Activated CD8-positive, alpha-beta T cell treated with anti-CD3 and anti-CD28 coated beads for 36 hours (primary cell): ENCODE measurements around the gene DPPA2. TPM values are rescaled to one million over a fixed set of nuclear protein-coding genes. Genes with fewer than 3 reads are reported as not detected.
"Not testable (repeated sequence)": the region's sequence is repeated elsewhere in the genome, so short reads cannot be mapped to it uniquely, and the experiment has no call there.

ENCODE experiments used
- ATAC-seq: fragments of 200-7000 bp; cut with Tn5 transposase; one replicate; pipeline ENCODE4 v1.10.0; 2021; ENCODE audit warnings: mild to moderate bottlenecking, moderate library complexity
- CTCF ChIA-PET: fragments of 350-600 bp; sonication (Branson Sonifier 250); formaldehyde crosslinking; loops from one replicate; lab custom pipeline; 2021; ENCODE audit warnings: antibody characterized with exemption; lab: Charles Lee
- POLR2A ChIA-PET: fragments of 350-600 bp; sonication (Branson Sonifier 250); formaldehyde crosslinking; loops from one replicate; lab custom pipeline; 2021; ENCODE audit warnings: antibody characterized with exemption; lab: Charles Lee
- DNase-seq: peaks from one replicate; pipeline ENCODE4 v3.0.0-alpha.2; 2020
- H3K27ac Mint-ChIP-seq: one replicate; pipeline ENCODE4 v1.8.0; 2021; ENCODE audit warnings: mild to moderate bottlenecking, mixed read lengths
- H3K27me3 Mint-ChIP-seq: one replicate; pipeline ENCODE4 v1.8.0; 2021; ENCODE audit warnings: mixed read lengths
- H3K36me3 Mint-ChIP-seq: one replicate; pipeline ENCODE4 v1.8.0; 2021; ENCODE audit warnings: low read depth, mixed read lengths
- H3K4me1 Mint-ChIP-seq: one replicate; pipeline ENCODE4 v1.8.0; 2021; ENCODE audit warnings: low read depth, mixed read lengths
- H3K4me3 Mint-ChIP-seq: one replicate; pipeline ENCODE4 v1.8.0; 2021; ENCODE audit warnings: mild to moderate bottlenecking, moderate library complexity, mixed read lengths
- H3K9me3 Mint-ChIP-seq: one replicate; pipeline ENCODE4 v1.8.0; 2021; ENCODE audit warnings: mixed read lengths
- CTCF ChIP-seq: fragments of 200-600 bp; IDR thresholded peaks from one replicate; pipeline ENCODE4 v1.8.0; 2022; ENCODE audit warnings: antibody characterized with exemption, mild to moderate bottlenecking
- intact Hi-C: fragments of 100-400 bp; cut with micrococcal nuclease; formaldehyde crosslinking; loops from one replicate; pipeline ENCODE4 v1.10.0; 2022
- total RNA-seq, 2 experiments: library from RNA; stranded (reverse); gene quantifications; one replicate each; pipeline ENCODE4 v1.2.3, GENCODE V29; 2021

DPPA2 gene
- not detected for total RNA-seq

GRCh38 chr3:109316162-109316730 lies at the start of gene DPPA2:
Gene DPPA2 (minus strand): TSS chr3:109316517. CDS start chr3:109314542, 1,975 bp downstream.
- intact Hi-C loops, result no loop called here
- Mint-ChIP-seq H3K36me3 (no peaks in the 10 kb centered on the region), H3K4me3 (no peak within 1 kb of the TSS), H3K4me1 (no peaks in the 10 kb centered on the region), H3K9me3 (no peaks in the 10 kb centered on the region), H3K27me3 (no peaks in the 10 kb centered on the region), H3K27ac (no peak within 1 kb of the TSS)
- no peak for DNase-seq
- no peak for ATAC-seq
- TF ChIP-seq CTCF, result no peak
- POLR2A ChIA-PET, result no interaction called here
- CTCF ChIA-PET, result no interaction called here

GRCh38 chr3:109364088-109364487 lies 47.8 kb upstream of the DPPA2 start:
- ChIA-PET CTCF (no interaction called here), POLR2A (no interaction called here)
- TF ChIP-seq CTCF, result no peak
- intact Hi-C loops, result no loop called here
- Mint-ChIP-seq H3K27ac (no peak overlapping the region), H3K27me3 (no peaks in the 10 kb centered on the region), H3K9me3 (no peaks in the 10 kb centered on the region), H3K36me3 (no peaks in the 10 kb centered on the region), H3K4me3 (no peak overlapping the region), H3K4me1 (no peaks in the 10 kb centered on the region)
- ATAC-seq (no peak), DNase-seq (no peak)

- DNase-seq (no peak), ATAC-seq (no peak)
- no peaks in the 10 kb centered on the region for H3K4me1 Mint-ChIP-seq
- H3K36me3 Mint-ChIP-seq, result no peaks in the 10 kb centered on the region
- H3K4me3 Mint-ChIP-seq, result no peak overlapping the region
- POLR2A ChIA-PET, result no interaction called here
- no peaks in the 10 kb centered on the region for H3K27me3 Mint-ChIP-seq
- intact Hi-C loops, result no loop called here
- no peak overlapping the region for H3K27ac Mint-ChIP-seq
- H3K9me3 Mint-ChIP-seq, result no peaks in the 10 kb centered on the region
- CTCF ChIA-PET, result interaction anchor here (1.0 kb wide), 1 partner anchor 339 kb away, joined by 3 read pairs; no protein-coding TSS in a partner anchor
- TF ChIP-seq CTCF, result no peak
These were observed 47.3 kb upstream of the DPPA2 start for GRCh38 chr3:109363634-109364033.

GRCh38 chr3:109362823-109363222 lies 46.5 kb upstream of the DPPA2 start:
- no peaks in the 10 kb centered on the region for H3K9me3 Mint-ChIP-seq
- H3K27ac Mint-ChIP-seq, result no peak overlapping the region
- no peak overlapping the region for H3K4me3 Mint-ChIP-seq

GRCh38 chr3:109358809-109359208 lies 42.5 kb upstream of the DPPA2 start:
- H3K36me3 Mint-ChIP-seq, POLR2A ChIA-PET, H3K4me1 Mint-ChIP-seq, intact Hi-C loops, ATAC-seq, CTCF ChIA-PET, H3K9me3 Mint-ChIP-seq, H3K27ac Mint-ChIP-seq, H3K27me3 Mint-ChIP-seq, H3K4me3 Mint-ChIP-seq, DNase-seq: not testable (repeated sequence)

More at GRCh38 chr3:109362823-109363222, 46.5 kb upstream of the DPPA2 start:
- TF ChIP-seq CTCF, result no peak
- H3K4me1 Mint-ChIP-seq, result no peaks in the 10 kb centered on the region
- no peaks in the 10 kb centered on the region for H3K27me3 Mint-ChIP-seq
- ATAC-seq, result no peak
- ChIA-PET CTCF (interaction anchor here (1.0 kb wide), 1 partner anchor 338 kb away, joined by 3 read pairs; no protein-coding TSS in a partner anchor), POLR2A (no interaction called here)
- intact Hi-C loops, result no loop called here
- H3K36me3 Mint-ChIP-seq, result no peaks in the 10 kb centered on the region
- DNase-seq, result no peak
